ENCODE data around the gene TNS3.

Gene TNS3

DNA sequence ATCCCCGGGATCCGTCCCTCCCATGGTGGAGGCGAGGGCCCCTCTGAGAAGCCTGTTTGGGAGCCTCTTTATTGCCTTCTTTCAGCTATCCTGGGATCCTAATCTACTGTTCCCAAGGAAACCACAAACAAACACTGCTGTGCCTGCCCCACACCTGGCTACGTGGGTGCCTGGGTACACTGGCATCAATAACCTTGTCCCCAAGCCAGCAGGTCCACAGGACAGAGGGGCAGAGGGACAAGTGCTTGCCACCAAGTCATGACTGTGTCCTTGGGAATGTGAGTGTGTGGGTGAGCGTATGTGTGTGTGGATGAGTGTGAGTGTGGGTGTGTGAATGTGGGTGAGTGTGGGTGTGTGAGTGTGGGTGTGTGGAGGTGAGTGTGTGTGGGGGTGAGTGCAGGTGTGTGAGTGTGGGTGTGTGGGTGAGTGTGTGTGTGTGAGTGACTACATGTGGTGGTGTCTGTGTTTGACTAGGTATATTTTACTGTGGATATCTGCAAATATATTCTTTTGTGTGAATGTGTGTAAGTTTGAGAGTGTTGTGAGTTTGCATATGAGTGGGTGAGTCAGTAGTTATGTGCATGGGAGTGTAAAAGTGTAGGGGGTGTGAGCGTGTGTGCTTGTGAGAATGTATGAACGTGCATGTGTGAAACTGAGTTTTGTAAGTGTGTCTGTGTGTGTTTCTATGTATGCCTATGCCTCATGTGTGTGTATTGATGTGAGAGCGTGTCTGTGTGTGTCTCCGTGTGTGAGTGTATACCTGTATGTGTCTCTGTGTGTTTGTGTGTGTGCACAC is 96.1 kb downstream of the TNS3 start:
- no peak overlapping the region for H3K27ac Mint-ChIP-seq
- H3K4me3 Mint-ChIP-seq, result no peak overlapping the region
- H3K4me1 Mint-ChIP-seq (ENCODE audit: low read depth), result no peaks in the 10 kb centered on the region
- no peaks in the 10 kb centered on the region for H3K27me3 Mint-ChIP-seq (ENCODE audit: low read depth)
- H3K9me3 Mint-ChIP-seq, result no peaks in the 10 kb centered on the region
- H3K36me3 Mint-ChIP-seq (ENCODE audit: low read depth), result no peaks in the 10 kb centered on the region

GRCh38 chr7:47484923-47485639 is 96.8 kb downstream of the TNS3 start:
- H3K4me1 Mint-ChIP-seq (ENCODE audit: low read depth), result no peaks in the 10 kb centered on the region

DNA sequence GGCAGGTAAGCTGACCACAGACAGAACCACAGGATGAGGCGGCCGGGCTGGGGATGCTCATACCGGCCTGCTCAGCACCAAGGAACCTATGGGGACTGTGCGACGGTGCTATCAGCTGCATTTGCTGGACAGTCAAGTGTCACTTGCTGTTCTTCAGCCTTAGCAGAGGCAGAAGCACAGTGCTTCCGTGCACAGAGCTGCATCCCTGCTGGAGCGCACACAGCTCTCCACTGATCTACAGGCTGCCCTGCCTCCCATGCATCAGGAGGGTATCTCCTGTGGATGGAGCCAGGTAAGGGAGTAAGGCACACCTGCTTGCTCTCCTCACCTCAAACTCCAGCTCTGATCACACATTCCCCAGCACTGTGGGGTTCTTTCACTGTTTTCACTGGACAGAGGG is 97.5 kb downstream of the TNS3 start:
- no peaks in the 10 kb centered on the region for H3K4me1 Mint-ChIP-seq (ENCODE audit: low read depth)
- no peaks in the 10 kb centered on the region for H3K9me3 Mint-ChIP-seq

More at GRCh38 chr7:47484923-47485639, 96.8 kb downstream of the TNS3 start:
- H3K9me3 Mint-ChIP-seq, result no peaks in the 10 kb centered on the region
- no peak overlapping the region for H3K4me3 Mint-ChIP-seq
- H3K27me3 Mint-ChIP-seq (ENCODE audit: low read depth), result no peaks in the 10 kb centered on the region
- H3K36me3 Mint-ChIP-seq (ENCODE audit: low read depth), result no peaks in the 10 kb centered on the region
- no peak overlapping the region for H3K27ac Mint-ChIP-seq

DNA sequence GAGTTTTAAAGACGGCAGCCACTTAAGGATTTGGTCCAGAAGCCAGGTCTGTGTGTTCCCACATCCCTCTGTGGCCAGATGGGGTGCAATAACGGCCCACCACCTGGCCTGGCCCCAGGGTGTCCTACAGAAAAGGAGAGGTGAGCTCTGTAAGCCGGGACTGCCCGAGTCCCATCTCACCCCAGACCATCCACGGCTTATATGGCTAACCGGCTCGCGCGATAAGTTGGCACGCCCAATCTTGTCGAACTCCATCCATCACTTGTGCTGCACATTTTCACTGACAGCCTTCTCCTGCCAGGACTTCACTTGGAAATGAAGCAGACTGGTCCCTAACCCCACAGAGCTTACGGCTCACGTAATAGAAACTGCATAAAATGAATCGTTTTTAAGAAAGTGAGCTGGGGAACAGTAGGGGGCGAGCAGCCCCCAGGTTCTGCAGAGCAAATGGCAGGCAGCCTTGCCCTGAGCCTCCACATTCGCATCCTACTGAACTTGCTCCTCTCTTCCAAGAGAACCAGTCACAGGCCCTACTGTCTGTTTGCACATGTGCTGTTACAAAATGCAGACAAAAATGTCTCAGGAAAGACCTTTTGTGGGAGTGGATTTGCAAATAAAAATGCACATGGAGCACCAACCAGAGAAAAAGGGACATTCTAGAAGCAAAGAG is 98.2 kb downstream of the TNS3 start:
- H3K4me3 Mint-ChIP-seq, result no peak overlapping the region
- H3K4me1 Mint-ChIP-seq (ENCODE audit: low read depth), result no peaks in the 10 kb centered on the region
- H3K27ac Mint-ChIP-seq, result no peak overlapping the region
- no peaks in the 10 kb centered on the region for H3K9me3 Mint-ChIP-seq
- H3K36me3 Mint-ChIP-seq (ENCODE audit: low read depth), result no peaks in the 10 kb centered on the region
- H3K27me3 Mint-ChIP-seq (ENCODE audit: low read depth), result no peaks in the 10 kb centered on the region

More for the DNA sequence above, 97.5 kb downstream of the TNS3 start:
- no peaks in the 10 kb centered on the region for H3K36me3 Mint-ChIP-seq (ENCODE audit: low read depth)
- H3K4me3 Mint-ChIP-seq, result no peak overlapping the region
- H3K27me3 Mint-ChIP-seq (ENCODE audit: low read depth), result no peaks in the 10 kb centered on the region
- no peak overlapping the region for H3K27ac Mint-ChIP-seq

- H3K36me3 Mint-ChIP-seq (ENCODE audit: low read depth), result no peaks in the 10 kb centered on the region
- H3K27me3 Mint-ChIP-seq (ENCODE audit: low read depth), result no peaks in the 10 kb centered on the region
- H3K4me1 Mint-ChIP-seq (ENCODE audit: low read depth), result no peaks in the 10 kb centered on the region
- no peak overlapping the region for H3K4me3 Mint-ChIP-seq
- H3K9me3 Mint-ChIP-seq, result no peaks in the 10 kb centered on the region
- H3K27ac Mint-ChIP-seq, result no peak overlapping the region
Observed at GRCh38 chr7:47482013-47482875, 99.7 kb downstream of the TNS3 start.

- Mint-ChIP-seq H3K9me3 (no peaks in the 10 kb centered on the region), H3K4me3 (no peak overlapping the region), H3K4me1 (ENCODE audit: low read depth) (no peaks in the 10 kb centered on the region), H3K27me3 (ENCODE audit: low read depth) (no peaks in the 10 kb centered on the region), H3K36me3 (ENCODE audit: low read depth) (no peaks in the 10 kb centered on the region), H3K27ac (no peak overlapping the region)
Observed at GRCh38 chr7:47481541-47482012, 100.3 kb downstream of the TNS3 start.

DNA sequence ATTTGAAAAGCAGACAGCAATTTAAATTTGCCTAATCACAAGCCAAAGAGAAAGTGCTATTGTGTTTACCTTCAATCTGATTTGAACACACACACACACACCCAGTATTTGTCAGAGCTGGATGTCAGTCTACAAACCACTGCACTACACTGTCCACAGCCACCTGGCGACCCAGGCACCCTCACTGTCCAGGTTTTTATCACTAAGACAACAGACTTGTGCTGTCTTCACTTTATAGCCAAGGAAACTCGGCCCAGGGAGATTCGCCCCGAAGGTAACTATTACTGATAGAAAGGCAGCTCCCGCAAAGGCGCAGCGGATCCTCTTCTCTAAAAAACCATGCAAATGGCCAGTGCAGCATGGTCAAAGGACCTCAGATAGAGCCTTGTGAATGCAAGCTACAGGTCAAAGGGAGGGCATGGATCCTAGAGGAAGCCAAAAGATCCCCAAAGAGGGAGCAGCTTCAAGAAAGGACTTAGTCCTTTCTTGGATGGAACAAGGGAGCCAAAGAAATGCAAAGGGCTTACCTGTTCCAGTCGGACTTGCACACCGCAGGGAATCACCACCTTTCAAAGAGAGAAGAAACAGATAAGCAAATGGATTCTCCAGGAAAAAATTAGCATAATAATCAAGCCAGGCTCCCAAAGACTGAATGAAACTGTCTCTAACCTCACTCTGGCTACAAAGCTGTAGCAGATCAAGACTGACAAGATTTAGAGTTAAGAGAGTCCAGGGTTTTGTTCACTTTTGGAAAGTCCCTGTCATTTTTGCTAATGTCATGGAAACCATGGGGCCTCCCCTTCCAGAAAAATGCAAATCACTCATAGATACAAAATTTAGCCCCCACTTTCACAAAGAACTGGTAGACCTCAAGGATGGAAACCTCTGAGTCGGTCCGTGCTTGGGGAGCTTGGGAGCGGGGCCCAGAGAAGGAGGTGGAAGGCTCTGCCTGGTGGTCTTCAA is 101.1 kb downstream of the TNS3 start:
- Mint-ChIP-seq H3K4me3 (no peak overlapping the region), H3K27ac (no peak overlapping the region), H3K9me3 (no peaks in the 10 kb centered on the region), H3K27me3 (ENCODE audit: low read depth) (no peaks in the 10 kb centered on the region), H3K4me1 (ENCODE audit: low read depth) (no peaks in the 10 kb centered on the region), H3K36me3 (ENCODE audit: low read depth) (no peaks in the 10 kb centered on the region)

DNA sequence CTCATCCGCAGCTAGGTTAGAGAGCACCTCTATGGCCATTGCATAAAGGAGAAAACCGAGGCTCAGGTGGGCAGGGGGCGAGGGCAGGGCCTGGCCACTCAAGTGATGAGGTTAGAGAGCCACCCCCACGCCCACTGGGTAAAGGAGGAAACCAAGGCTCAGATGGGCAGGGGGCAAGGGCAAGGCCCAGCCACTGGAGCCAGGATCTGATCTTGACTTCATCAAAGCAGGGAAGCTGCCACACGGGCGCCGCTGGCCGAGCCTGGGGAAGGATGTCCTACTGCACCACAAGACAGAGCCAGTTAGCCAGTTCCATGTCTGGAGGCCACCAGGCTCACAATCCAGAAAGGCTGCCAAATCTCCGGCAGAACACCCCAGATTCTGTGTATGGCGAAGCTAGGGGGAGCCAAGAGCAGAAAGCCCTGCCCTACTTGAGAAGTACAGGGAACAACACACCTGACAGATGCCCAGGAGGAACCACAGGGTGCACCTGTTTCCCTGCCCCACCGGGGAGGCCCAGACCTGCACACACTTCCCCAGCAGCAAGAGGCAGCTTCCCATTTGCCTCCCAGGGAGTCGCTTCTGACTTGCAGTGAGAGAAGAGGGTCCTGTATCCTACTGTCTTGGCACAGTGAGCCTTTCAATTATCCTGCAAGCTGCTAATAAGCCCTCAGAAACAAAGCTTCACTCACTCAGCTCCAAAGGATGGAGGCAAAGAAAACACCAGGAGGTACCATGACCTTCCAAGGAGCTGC is 101.9 kb downstream of the TNS3 start:
- Mint-ChIP-seq H3K36me3 (ENCODE audit: low read depth) (no peaks in the 10 kb centered on the region), H3K9me3 (no peaks in the 10 kb centered on the region), H3K4me3 (no peak overlapping the region), H3K27me3 (ENCODE audit: low read depth) (no peaks in the 10 kb centered on the region), H3K27ac (no peak overlapping the region), H3K4me1 (ENCODE audit: low read depth) (no peaks in the 10 kb centered on the region)

DNA sequence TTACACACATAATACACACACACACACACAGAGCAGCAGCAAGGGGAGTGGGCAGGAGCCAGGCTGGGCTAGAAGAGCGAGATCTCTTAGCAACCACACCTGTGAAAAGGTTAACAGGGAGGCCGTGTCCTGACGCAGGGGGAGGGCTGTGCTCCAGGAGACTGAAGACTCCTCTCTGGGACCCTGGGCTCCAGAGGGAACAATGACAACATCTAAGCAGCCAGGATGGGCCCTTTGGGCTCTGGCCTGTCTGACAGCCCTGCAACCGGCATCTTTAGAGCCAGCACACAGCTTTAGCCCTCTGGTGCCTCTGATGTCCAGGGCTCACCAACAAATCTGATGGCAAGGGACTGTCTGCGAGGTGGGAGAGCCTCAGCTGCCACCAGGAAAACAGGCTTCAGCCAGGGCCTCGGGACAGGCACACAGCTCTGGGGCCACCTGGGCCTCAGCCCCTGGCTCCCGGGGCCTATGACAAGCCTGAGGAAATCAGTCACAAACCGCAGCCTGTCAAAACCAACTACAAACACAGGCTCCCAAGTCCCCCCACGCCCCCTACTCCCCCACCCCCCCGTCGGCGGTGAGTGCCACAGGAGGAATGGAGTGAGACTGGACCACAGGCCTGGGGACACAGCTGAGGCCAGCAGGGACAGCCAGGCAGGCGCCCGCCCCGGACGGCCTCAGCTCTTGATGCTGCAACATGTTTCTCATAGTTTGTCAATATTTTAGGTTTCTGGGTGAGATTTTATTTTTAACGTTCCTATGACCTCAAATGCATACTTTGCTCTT is 102.8 kb downstream of the TNS3 start:
- Mint-ChIP-seq H3K36me3 (ENCODE audit: low read depth) (no peaks in the 10 kb centered on the region), H3K27me3 (ENCODE audit: low read depth) (no peaks in the 10 kb centered on the region), H3K4me3 (no peak overlapping the region), H3K9me3 (no peaks in the 10 kb centered on the region), H3K27ac (no peak overlapping the region), H3K4me1 (ENCODE audit: low read depth) (no peaks in the 10 kb centered on the region)

- Mint-ChIP-seq H3K4me3 (no peak overlapping the region), H3K36me3 (ENCODE audit: low read depth) (no peaks in the 10 kb centered on the region), H3K27ac (no peak overlapping the region), H3K27me3 (ENCODE audit: low read depth) (no peaks in the 10 kb centered on the region), H3K4me1 (ENCODE audit: low read depth) (no peaks in the 10 kb centered on the region), H3K9me3 (no peaks in the 10 kb centered on the region)
Observed at GRCh38 chr7:47478017-47478344, 103.9 kb downstream of the TNS3 start.

GRCh38 chr7:47477191-47478016 is 104.5 kb downstream of the TNS3 start:
- no peaks in the 10 kb centered on the region for H3K9me3 Mint-ChIP-seq
- no peak overlapping the region for H3K4me3 Mint-ChIP-seq
- no peak overlapping the region for H3K27ac Mint-ChIP-seq
- H3K36me3 Mint-ChIP-seq (ENCODE audit: low read depth), result no peaks in the 10 kb centered on the region
- H3K27me3 Mint-ChIP-seq (ENCODE audit: low read depth), result no peaks in the 10 kb centered on the region
- H3K4me1 Mint-ChIP-seq (ENCODE audit: low read depth), result no peaks in the 10 kb centered on the region

DNA sequence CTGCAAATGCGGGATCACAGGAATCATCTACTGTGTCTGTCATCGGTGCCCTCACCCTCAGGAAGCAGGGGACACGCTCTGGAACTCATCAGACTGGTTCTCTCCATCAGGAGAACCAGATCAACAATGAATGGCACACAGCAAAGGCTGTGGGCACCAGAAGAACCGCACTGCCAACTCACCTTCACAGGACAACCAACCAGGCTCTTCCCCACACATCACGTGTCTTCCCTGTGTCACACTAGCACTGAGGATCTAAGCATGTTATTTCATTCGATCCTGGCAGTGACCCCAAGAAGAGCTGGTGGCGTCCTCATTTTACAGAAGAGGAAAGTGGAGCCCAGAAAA is 106.1 kb downstream of the TNS3 start:
- Mint-ChIP-seq H3K9me3 (no peaks in the 10 kb centered on the region), H3K27me3 (ENCODE audit: low read depth) (no peaks in the 10 kb centered on the region), H3K4me1 (ENCODE audit: low read depth) (no peaks in the 10 kb centered on the region), H3K27ac (no peak overlapping the region), H3K36me3 (ENCODE audit: low read depth) (no peaks in the 10 kb centered on the region), H3K4me3 (no peak overlapping the region)

Data from T-helper 1 cell treated with Interleukin-12 subunit alpha and Interleukin-12 subunit beta and Interleukin-4 antibody, amounts not matched to agents 30 μg/mL and 1 μg/mL, for 36 hours (primary cell).